H1 (cell line): ENCODE results near the gene ARHGAP15. TPM values are rescaled to one million over a fixed set of nuclear protein-coding genes. Genes with fewer than 3 reads are reported as not detected.

Experiments used
- CTCF ChIA-PET: fragments of 300-600 bp; sonication (Branson Sonifier 250); formaldehyde crosslinking; loops from one replicate; lab custom pipeline; 2021; ENCODE audit not compliant: partially characterized antibody; lab: Charles Lee
- POLR2A ChIA-PET: fragments of 300-600 bp; sonication (Branson Sonifier 250); formaldehyde crosslinking; loops from one replicate; lab custom pipeline; 2021; ENCODE audit warnings: inconsistent platforms; ENCODE audit not compliant: partially characterized antibody; lab: Charles Lee
- DNase-seq, 2 experiments: peaks; one replicate each; pipeline versions ENCODE4 v3.0.0 to v3.0.0-alpha.2; 2010 to 2022; ENCODE audit warnings: low spot score in 2 of 2, low read depth in 1 of 2, mixed read lengths in 1 of 2
- FAIRE-seq: peaks from 2 replicates; lab custom pipeline; 2011; peaks lifted over from hg19 to GRCh38; lab: Jason Lieb, UNC
- H2AFZ ChIP-seq: 2 replicates; pipeline ENCODE4 v1.8.1; 2012; ENCODE audit warnings: low read length, inconsistent platforms
- H2AK5ac ChIP-seq: 2 replicates; pipeline ENCODE4 v1.6.1; 2013; ENCODE audit warnings: low read depth, low read length
- H2BK120ac ChIP-seq: replicated peaks from 2 replicates; pipeline ENCODE3; 2013; ENCODE audit warnings: low read depth, low read length, inconsistent platforms
- H2BK12ac ChIP-seq: 2 replicates; pipeline ENCODE4 v1.6.1; 2013; ENCODE audit warnings: low read depth, low read length
- H2BK15ac ChIP-seq: 2 replicates; pipeline ENCODE4 v1.6.1; 2013; ENCODE audit warnings: low read length
- H2BK20ac ChIP-seq: 2 replicates; pipeline ENCODE4 v1.6.1; 2013; ENCODE audit warnings: low read length
- H2BK5ac ChIP-seq: 2 replicates; pipeline ENCODE4 v1.6.1; 2013; ENCODE audit warnings: low read depth, low read length
- H3K14ac ChIP-seq: 2 replicates; pipeline ENCODE4 v1.6.1; 2013; ENCODE audit warnings: inconsistent platforms; ENCODE audit not compliant: insufficient read length
- H3K18ac ChIP-seq: 2 replicates; pipeline ENCODE4 v1.6.1; 2013; ENCODE audit warnings: low read length; ENCODE audit errors: extremely low read depth
- H3K23ac ChIP-seq: 2 replicates; pipeline ENCODE4 v1.6.1; 2013; ENCODE audit warnings: inconsistent platforms; ENCODE audit not compliant: insufficient read length
- H3K23me2 ChIP-seq: 2 replicates; pipeline ENCODE4 v1.6.1; 2013; ENCODE audit warnings: low read depth, low read length
- H3K27ac ChIP-seq: 2 replicates; pipeline ENCODE4 v1.6.1; 2011; ENCODE audit warnings: low read depth, low read length, inconsistent platforms
- H3K27me3 ChIP-seq, 4 experiments: replicated peaks in 1 of 4; 1 replicate in 1 of 4; 2 replicates in 3 of 4; pipeline versions ENCODE4 v1.6.1 to v1.8.1; 2011 to 2013; ENCODE audit warnings: low read length in 3 of 4, mild to moderate bottlenecking in 3 of 4, inconsistent platforms in 2 of 4, mixed read lengths in 2 of 4, moderate library complexity in 1 of 4; ENCODE audit not compliant: control insufficient read depth in 3 of 4, insufficient read depth in 3 of 4; ENCODE audit errors: extremely low read depth in 1 of 4
- H3K36me3 ChIP-seq, 4 experiments: 2 replicates each; pipeline versions ENCODE4 v1.6.1 to v1.8.1; 2011 to 2013; ENCODE audit warnings: mild to moderate bottlenecking in 4 of 4, low read length in 3 of 4, moderate library complexity in 2 of 4, control low read depth in 1 of 4, inconsistent platforms in 1 of 4; ENCODE audit not compliant: insufficient read depth in 4 of 4, control insufficient read depth in 2 of 4
- H3K4ac ChIP-seq: replicated peaks from 2 replicates; pipeline ENCODE3; 2013; ENCODE audit warnings: low read length, low read depth, mixed read lengths, inconsistent platforms; ENCODE audit not compliant: insufficient read length
- H3K4me1 ChIP-seq, 4 experiments: replicated peaks in 1 of 4; 1 replicate in 1 of 4; 2 replicates in 3 of 4; pipeline versions ENCODE4 v1.6.1 to v1.8.1; 2011 to 2013; ENCODE audit warnings: low read length in 3 of 4, inconsistent platforms in 2 of 4, mixed read lengths in 1 of 4; ENCODE audit not compliant: insufficient read depth in 4 of 4, control insufficient read depth in 3 of 4
- H3K4me2 ChIP-seq, 2 experiments: 2 replicates each; pipeline versions ENCODE4 v1.6.1 to v1.8.1; 2011 to 2013; ENCODE audit warnings: low read depth in 2 of 2, low read length in 2 of 2, control low read depth in 1 of 2, inconsistent platforms in 1 of 2, mild to moderate bottlenecking in 1 of 2; ENCODE audit not compliant: insufficient read depth in 1 of 2
- H3K4me3 ChIP-seq, 4 experiments: fragments of 200-600, 300-600 bp in 1 of 4; sonication (generic), shearing (Covaris generic), sonication (Bioruptor Twin) in 1 of 4; 2 replicates each; pipeline versions ENCODE4 v1.5.1 to v1.8.1; 2011 to 2016; ENCODE audit warnings: low read length in 4 of 4, low read depth in 3 of 4, control low read depth in 2 of 4, inconsistent platforms in 2 of 4, mild to moderate bottlenecking in 2 of 4, mixed read lengths in 1 of 4, moderate library complexity in 1 of 4; ENCODE audit not compliant: insufficient read depth in 2 of 4; ENCODE audit errors: extremely low read depth in 1 of 4
- H3K56ac ChIP-seq: replicated peaks from 2 replicates; pipeline ENCODE3; 2013; ENCODE audit warnings: low read depth, mild to moderate bottlenecking, mixed read lengths, low read length, inconsistent platforms; ENCODE audit not compliant: insufficient read length
- H3K79me1 ChIP-seq: 2 replicates; pipeline ENCODE4 v1.6.1; 2013; ENCODE audit warnings: low read depth, low read length, control low read depth
- H3K79me2 ChIP-seq, 2 experiments: 2 replicates each; pipeline versions ENCODE4 v1.6.1 to v1.8.1; 2012 to 2013; ENCODE audit warnings: low read length in 2 of 2, mild to moderate bottlenecking in 2 of 2, inconsistent platforms in 1 of 2; ENCODE audit not compliant: insufficient read depth in 2 of 2, control insufficient read depth in 1 of 2
- H3K9ac ChIP-seq, 4 experiments: replicated peaks in 1 of 4; 1 replicate in 1 of 4; 2 replicates in 3 of 4; pipeline versions ENCODE4 v1.6.1 to v1.8.1; 2011 to 2013; ENCODE audit warnings: low read depth in 3 of 4, low read length in 3 of 4, control low read depth in 2 of 4, mild to moderate bottlenecking in 2 of 4, moderate library complexity in 2 of 4, inconsistent platforms in 1 of 4; ENCODE audit errors: extremely low read depth in 1 of 4
- H3K9me3 ChIP-seq, 2 experiments: 2 replicates each; pipeline versions ENCODE4 v1.6.1 to v1.8.1; 2012 to 2013; ENCODE audit warnings: mild to moderate bottlenecking in 2 of 2, moderate library complexity in 2 of 2, control low read depth in 1 of 2, inconsistent platforms in 1 of 2, low read depth in 1 of 2, low read length in 1 of 2, mixed read lengths in 1 of 2; ENCODE audit not compliant: insufficient read depth in 2 of 2
- H4K20me1 ChIP-seq, 2 experiments: replicated peaks in 1 of 2; 2 replicates each; pipeline versions ENCODE3 to v1.8.1; 2011 to 2013; ENCODE audit warnings: inconsistent platforms in 2 of 2, low read length in 2 of 2, mild to moderate bottlenecking in 1 of 2; ENCODE audit not compliant: insufficient read depth in 2 of 2, control insufficient read depth in 1 of 2
- H4K5ac ChIP-seq: 2 replicates; pipeline ENCODE4 v1.6.1; 2013; ENCODE audit warnings: low read length, low read depth, mixed read lengths, inconsistent platforms; ENCODE audit not compliant: insufficient read length
- H4K8ac ChIP-seq: 2 replicates; pipeline ENCODE4 v1.8.0; 2013; ENCODE audit warnings: mild to moderate bottlenecking, moderate library complexity, low read length, inconsistent platforms; ENCODE audit not compliant: insufficient read depth; ENCODE audit errors: extremely low read depth
- H4K91ac ChIP-seq: replicated peaks from 2 replicates; pipeline ENCODE3; 2013; ENCODE audit warnings: low read length, mixed read lengths, inconsistent platforms; ENCODE audit not compliant: insufficient read length
- ASH2L ChIP-seq: fragments of 200-600, 300-600 bp; sonication (generic); IDR thresholded peaks from one replicate; pipeline ENCODE4 v1.7.1; 2017; ENCODE audit warnings: low read length
- BACH1 ChIP-seq: IDR thresholded peaks from 2 replicates; pipeline ENCODE4 v1.6.1; 2012; ENCODE audit warnings: low read length, improper control_type of control experiment
- FOSL1 ChIP-seq: IDR thresholded peaks from 2 replicates; pipeline ENCODE4 v1.6.1; 2011; ENCODE audit warnings: mild to moderate bottlenecking, low read depth, low read length, moderate library complexity; ENCODE audit not compliant: insufficient read depth
- KDM4A ChIP-seq: IDR thresholded peaks from one replicate; pipeline ENCODE4 v1.7.1; 2012; ENCODE audit warnings: low read depth, mild to moderate bottlenecking, moderate library complexity, low read length, inconsistent platforms; ENCODE audit not compliant: severe bottlenecking
- MAFK ChIP-seq: IDR thresholded peaks from 2 replicates; pipeline ENCODE4 v1.6.1; 2012; ENCODE audit warnings: low read depth, mild to moderate bottlenecking, improper control_type of control experiment, low read length
- POLR2A ChIP-seq, 2 experiments: IDR thresholded peaks; 1 replicate in 1 of 2; 2 replicates in 1 of 2; pipeline ENCODE4 v1.6.1; 2011; ENCODE audit warnings: low read depth in 2 of 2, low read length in 2 of 2, mild to moderate bottlenecking in 2 of 2; ENCODE audit errors: control extremely low read depth in 1 of 2
- RNF2 ChIP-seq: fragments of 200-900, 300-1000 bp; sonication (generic); IDR thresholded peaks from 2 replicates; pipeline ENCODE4 v1.7.1; 2016; ENCODE audit warnings: borderline replicate concordance, low read depth, mild to moderate bottlenecking, antibody characterized with exemption, low read length; ENCODE audit not compliant: poor library complexity, severe bottlenecking; ENCODE audit errors: missing control alignments
- SIRT6 ChIP-seq: IDR thresholded peaks from one replicate; pipeline ENCODE4 v1.7.1; 2012; ENCODE audit warnings: low read length, inconsistent platforms
- SRF ChIP-seq: IDR thresholded peaks from 2 replicates; pipeline ENCODE4 v1.6.1; 2011; ENCODE audit warnings: mild to moderate bottlenecking, low read depth, low read length, moderate library complexity
- TAF1 ChIP-seq: IDR thresholded peaks from 2 replicates; pipeline ENCODE4 v1.6.1; 2011; ENCODE audit warnings: mild to moderate bottlenecking, low read depth, low read length
- TAF7 ChIP-seq: optimal IDR thresholded peaks from 2 replicates; pipeline ENCODE3; 2011; ENCODE audit warnings: low read depth, mild to moderate bottlenecking, inconsistent platforms, low read length, moderate library complexity, borderline replicate concordance
- WGBS, 2 experiments: shearing (Covaris generic) in 1 of 2; methylation state at CpG; one replicate each; pipeline versions ENCODE4 v1.1.6 to v1.1.7; 2013 to 2015; ENCODE audit warnings: low lambda C conversion rate in 2 of 2, mixed read lengths in 2 of 2, inconsistent platforms in 1 of 2, low coverage in 1 of 2, missing lambda C conversion rate in 1 of 2; ENCODE audit not compliant: insufficient replicate concordance in 2 of 2, insufficient coverage in 1 of 2, insufficient read length in 1 of 2; ENCODE audit errors: extremely low coverage in 1 of 2, missing lambda C conversion rate in 1 of 2; 5-methylcytosine and 5-hydroxymethylcytosine counted together
- polyA plus RNA-seq, 7 experiments: library from polyadenylated mRNA; depleted of rRNA in 3 of 7; stranded (reverse) in 5 of 7; unstranded in 2 of 7; fragments of >200 nt in 5 of 7; fragments of 200-250 nt in 2 of 7; gene quantifications; 1 replicate in 5 of 7; 2 replicates in 1 of 7; 4 replicates in 1 of 7; pipeline versions ENCODE4 v1.2.1 to v1.2.3, GENCODE V29; 2011 to 2013; ENCODE audit warnings: missing spikeins in 2 of 7, mixed read lengths in 2 of 7
- total RNA-seq: library from RNA; stranded (reverse); fragmentation: NEBNext Ultra II Directional; extraction: Animal tissue kit (Norgen Biotek cat#: 25700); gene quantifications from 2 replicates; pipeline ENCODE4 v1.2.1, GENCODE V29; 2021

Gene ARHGAP15
- total and polyA plus RNA-seq, 2 of the 8 experiments (the other 6 are each of a cell fraction or from before 2014, with no cell fraction given) = not detected

GRCh38 chr2:143475041-143475776 is 346.0 kb downstream of the ARHGAP15 start:
- ChIA-PET CTCF (interaction anchor here (0.5 kb wide), 1 partner anchor 800 kb away, joined by 3 read pairs; no protein-coding TSS in a partner anchor), POLR2A (no interaction called here)
- Histone ChIP-seq H3K4ac (no peak overlapping the region), H4K91ac (no peak overlapping the region), H3K23me2 (no peaks in the 10 kb centered on the region), H3K4me2 (no peak overlapping the region), H3K14ac (no peak overlapping the region), H4K20me1 (no peaks in the 10 kb centered on the region), H3K4me1 (peaks cover 0 to 2% (median 0%) of the 10 kb centered on the region in 4 experiments; a peak in 1 of 7 replicates), H3K9ac (no peak overlapping the region), H2BK5ac (no peak overlapping the region), H3K9me3 (no peaks in the 10 kb centered on the region), H3K79me1 (no peaks in the 10 kb centered on the region), H3K27me3 (no peaks in the 10 kb centered on the region), H4K5ac (no peak overlapping the region), H2BK15ac (no peak overlapping the region), H3K23ac (no peak overlapping the region), H3K18ac (no peak overlapping the region), H2BK12ac (no peak overlapping the region), H3K4me3 (no peak overlapping the region), H3K79me2 (no peaks in the 10 kb centered on the region), H3K27ac (no peak overlapping the region), H4K8ac (no peak overlapping the region), H2AFZ (no peak overlapping the region), H2BK120ac (no peak overlapping the region), H2BK20ac (no peak overlapping the region), H3K56ac (no peak overlapping the region), H3K36me3 (no peaks in the 10 kb centered on the region), H2AK5ac (no peak overlapping the region)
- WGBS, 2 experiments = 90% methylated on average over 7 of the region's 7 CpGs; no CpG with 5 or more reads in 1 of the 2 experiments
- FAIRE-seq (no peak), DNase-seq (no peak)
- TF ChIP-seq FOSL1 (no peak), SIRT6 (no peak), KDM4A (no peak), MAFK (no peak), TAF1 (no peak), RNF2 (no peak), POLR2A (IDR thresholded peaks at IDR 0.05; ENCODE audit: control extremely low read depth in 1 of 2, low read depth in 2 of 2, low read length in 2 of 2) (no peak), SRF (no peak), ASH2L (no peak), BACH1 (no peak), TAF7 (no peak)
